ENCODE data around the gene LAMA3.

Gene LAMA3

GRCh38 chr18:23967321-23968089 lies 278.3 kb downstream of the LAMA3 start:
- FAIRE-seq: no peak
- DNase-seq (ENCODE audit: low spot score): no peak

GRCh38 chr18:23968638-23969604 lies 279.7 kb downstream of the LAMA3 start:
- FAIRE-seq (no peak), DNase-seq (ENCODE audit: low spot score) (no peak)

- DNase-seq (ENCODE audit: low spot score) (no peak), FAIRE-seq (no peak)
Observed at GRCh38 chr18:23969664-23970063, 280.4 kb downstream of the LAMA3 start.

DNA sequence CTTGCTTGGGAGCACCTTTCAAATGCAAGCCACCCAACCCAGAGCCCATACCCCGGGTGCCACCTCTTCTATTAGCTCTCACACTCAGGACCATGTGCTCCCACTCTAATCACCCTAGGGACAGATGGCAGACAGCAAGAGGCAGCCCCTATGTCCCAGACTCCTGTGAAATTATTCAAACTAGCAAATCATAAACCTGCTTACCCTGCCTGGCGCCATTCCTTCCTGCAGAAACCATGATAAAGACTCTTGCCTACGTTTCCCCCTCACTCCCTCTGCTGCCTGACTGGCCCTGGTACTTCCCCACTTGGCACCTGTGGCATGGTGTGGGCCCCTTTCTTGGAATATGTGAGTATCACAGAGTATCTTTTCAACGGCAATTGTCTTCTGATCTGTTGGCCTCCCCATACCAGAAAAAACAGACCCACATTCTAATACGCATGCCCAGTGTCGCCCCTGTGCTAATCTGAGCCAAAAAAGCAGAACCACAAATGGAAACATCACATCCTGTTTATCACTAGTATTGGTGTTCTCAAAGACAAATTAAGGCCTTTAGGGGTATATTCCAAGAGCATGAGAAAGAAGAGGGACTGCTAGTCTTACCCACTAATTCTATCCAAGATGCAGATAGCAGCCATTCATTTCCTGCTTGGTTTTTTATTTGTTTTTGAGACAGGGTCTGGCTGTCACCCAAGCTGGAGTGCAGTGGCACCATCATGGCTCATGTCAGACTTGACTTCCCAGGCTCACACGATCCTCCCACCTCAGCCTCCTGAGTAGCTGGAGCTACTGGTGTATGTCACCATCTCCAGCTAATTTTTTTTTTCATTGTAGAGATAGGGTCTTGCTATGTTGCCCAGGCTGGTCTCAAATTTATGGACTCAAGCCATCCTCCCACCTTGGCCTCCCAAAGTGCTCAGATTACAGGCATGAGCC lies 281.2 kb downstream of the LAMA3 start:
- DNase-seq (ENCODE audit: low spot score) (no peak), FAIRE-seq (no peak)

GRCh38 chr18:23971097-23971440 lies 281.8 kb downstream of the LAMA3 start:
- FAIRE-seq (no peak), DNase-seq (ENCODE audit: low spot score) (no peak)

- FAIRE-seq: no peak
- no peak for DNase-seq (ENCODE audit: low spot score)
Observed at GRCh38 chr18:23971666-23972230, 282.5 kb downstream of the LAMA3 start.

DNA sequence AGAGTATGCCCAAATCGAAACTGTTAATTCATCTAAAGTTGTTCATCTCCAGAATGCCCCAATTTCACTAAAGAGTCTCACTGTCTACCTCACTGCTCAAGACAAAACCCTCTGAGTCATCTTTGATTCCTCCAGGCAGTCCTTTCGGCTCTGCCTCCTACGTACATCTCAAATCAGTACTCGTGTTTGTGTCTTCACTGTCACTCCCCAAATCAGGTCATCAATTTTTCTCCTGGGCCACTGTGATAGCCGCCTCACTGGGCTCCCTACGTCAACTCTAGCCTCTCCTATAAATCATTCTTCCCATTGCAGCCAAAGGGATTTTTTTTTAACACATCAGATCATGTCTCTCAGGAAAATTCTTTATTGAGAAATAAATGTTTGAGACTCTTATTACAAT lies 283.2 kb downstream of the LAMA3 start:
- FAIRE-seq: no peak
- DNase-seq (ENCODE audit: low spot score): no peak

DNA sequence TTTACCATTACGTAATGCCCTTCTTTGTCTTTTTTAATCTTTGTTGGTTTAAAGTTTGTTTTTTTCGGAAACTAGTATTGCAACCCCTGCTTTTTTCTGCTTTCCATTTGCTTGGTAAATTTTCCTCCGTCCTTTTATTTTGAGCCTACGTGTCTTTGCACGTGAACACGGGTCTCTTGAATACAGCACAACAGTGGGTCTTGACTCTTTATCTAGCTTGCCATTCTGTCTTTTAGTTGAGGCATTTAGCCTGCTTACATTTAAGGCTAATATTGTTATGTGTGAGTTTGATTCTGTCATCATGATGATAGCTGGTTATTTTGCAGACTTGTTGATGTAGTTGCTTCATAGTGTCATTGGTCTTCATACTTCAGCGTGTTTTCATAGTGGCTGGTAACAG lies 287.9 kb downstream of the LAMA3 start:
- FAIRE-seq (no peak), DNase-seq (ENCODE audit: low spot score) (no peak)

GRCh38 chr18:23977719-23978483 lies 288.6 kb downstream of the LAMA3 start:
- DNase-seq (ENCODE audit: low spot score) (no peak), FAIRE-seq (no peak)

- DNase-seq (ENCODE audit: low spot score) (no peak), FAIRE-seq (no peak)
Observed at GRCh38 chr18:23981369-23981980, 292.2 kb downstream of the LAMA3 start.

DNA sequence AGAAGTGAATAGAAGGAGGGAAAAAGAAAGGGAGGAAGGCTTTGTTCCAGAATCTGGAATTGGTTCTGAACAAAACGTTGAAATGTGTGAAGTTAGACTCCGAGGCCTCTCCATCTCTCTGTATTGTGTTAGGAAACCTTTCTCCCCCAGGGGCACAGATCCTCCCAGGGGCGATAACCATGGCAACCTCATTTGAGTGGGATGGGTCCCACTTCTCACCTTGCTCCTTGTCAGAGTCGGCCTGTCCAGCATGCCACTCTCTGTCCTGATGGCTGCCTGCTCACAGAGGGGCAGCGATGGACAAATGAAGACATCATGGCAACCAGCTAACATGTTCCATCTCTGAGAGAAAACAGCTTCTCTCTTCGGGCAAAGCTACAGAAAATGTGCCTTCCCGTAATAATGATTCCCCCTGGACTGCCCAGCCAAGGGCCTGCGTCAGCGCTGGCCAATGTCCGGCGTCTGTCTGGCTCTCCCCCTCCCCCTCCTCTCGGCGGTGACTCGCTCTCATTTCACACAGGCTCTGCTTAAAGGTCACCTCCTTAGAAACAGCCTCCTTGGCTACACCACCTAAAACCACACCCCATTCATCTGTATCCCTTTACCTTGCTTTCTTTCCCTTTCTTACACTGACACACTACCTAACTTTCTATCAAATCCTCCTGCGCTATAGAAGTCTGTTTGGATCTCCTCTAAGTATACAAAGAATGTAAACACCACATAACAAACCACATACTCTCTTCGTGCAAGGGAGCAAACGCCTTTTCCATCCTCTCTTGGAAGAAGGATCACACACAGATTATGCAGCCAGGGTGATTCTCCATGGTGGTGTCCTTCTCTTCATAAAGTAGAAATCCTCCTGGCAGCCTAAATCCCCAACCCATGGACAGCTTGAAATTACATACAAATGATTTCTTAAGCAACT lies 293.2 kb downstream of the LAMA3 start:
- DNase-seq (ENCODE audit: low spot score) (peak; percentile 17), FAIRE-seq (no peak)

- no peak for FAIRE-seq
Observed at GRCh38 chr18:23983112-23983511, 293.9 kb downstream of the LAMA3 start.

GRCh38 chr18:23986600-23987359 lies 297.5 kb downstream of the LAMA3 start:
- FAIRE-seq (no peak), DNase-seq (ENCODE audit: low spot score) (no peak)

More at GRCh38 chr18:23983112-23983511, 293.9 kb downstream of the LAMA3 start:
- no peak for DNase-seq (ENCODE audit: low spot score)

GRCh38 chr18:23990474-23991410 lies 301.5 kb downstream of the LAMA3 start:
- DNase-seq (ENCODE audit: low spot score) (no peak), FAIRE-seq (no peak)

GRCh38 chr18:23992089-23992940 lies 303.1 kb downstream of the LAMA3 start:
- FAIRE-seq: no peak
- no peak for DNase-seq (ENCODE audit: low spot score)

- no peak for DNase-seq (ENCODE audit: low spot score)
- FAIRE-seq: no peak
Observed at GRCh38 chr18:23992941-23993280, 303.7 kb downstream of the LAMA3 start.
